SU-DHL-6 (cell line): ENCODE measurements around the gene OR2F1.

ENCODE experiments used
- H2AFZ ChIP-seq: fragments of 200-600 bp; sonication (generic); 2 replicates; pipeline ENCODE4 v1.6.1; 2014; ENCODE audit warnings: low read depth, mild to moderate bottlenecking, moderate library complexity, mixed read lengths, antibody characterized with exemption, low read length; ENCODE audit not compliant: severe bottlenecking
- H3F3A ChIP-seq: fragments of 200-600 bp; shearing (Covaris generic); 2 replicates; pipeline ENCODE4 v1.6.0; 2016; ENCODE audit warnings: antibody characterized with exemption, mild to moderate bottlenecking; ENCODE audit not compliant: insufficient read depth
- H3K27ac ChIP-seq: fragments of 200-600 bp; sonication (generic); 2 replicates; pipeline ENCODE4 v1.5.1; 2016; ENCODE audit warnings: low read depth, mild to moderate bottlenecking, low read length, moderate library complexity, mixed read lengths
- H3K27me3 ChIP-seq: fragments of 200-600 bp; sonication (generic), shearing (Covaris generic); 2 replicates; pipeline ENCODE4 v1.6.0; 2014; ENCODE audit warnings: mild to moderate bottlenecking, low read length
- H3K36me3 ChIP-seq: fragments of 200-600 bp; sonication (generic); 2 replicates; pipeline ENCODE4 v1.6.1; 2014; ENCODE audit warnings: mild to moderate bottlenecking, low read length, mixed read lengths
- H3K4me2 ChIP-seq: fragments of 300-600, 200-600 bp; shearing (Covaris generic), sonication (generic); 2 replicates; pipeline ENCODE4 v1.6.0; 2014; ENCODE audit warnings: low read length, low read depth, mild to moderate bottlenecking; ENCODE audit not compliant: poor library complexity, severe bottlenecking
- H3K4me3 ChIP-seq: fragments of 200-600 bp; sonication (generic); 2 replicates; pipeline ENCODE4 v1.5.1; 2014; ENCODE audit warnings: antibody characterized with exemption, low read length, mild to moderate bottlenecking, mixed read lengths; ENCODE audit not compliant: insufficient read depth, poor library complexity, severe bottlenecking
- H3K79me2 ChIP-seq: fragments of 200-600 bp; sonication (generic); 2 replicates; pipeline ENCODE4 v1.6.1; 2014; ENCODE audit warnings: mild to moderate bottlenecking, low read length, moderate library complexity; ENCODE audit not compliant: insufficient read depth
- H3K9ac ChIP-seq: fragments of 200-600 bp; sonication (generic); 2 replicates; pipeline ENCODE4 v1.7.0; 2014; ENCODE audit warnings: mild to moderate bottlenecking, low read length
- H3K9me2 ChIP-seq: fragments of 200-600 bp; sonication (generic); replicated peaks from 2 replicates; pipeline ENCODE4 v1.6.1; 2014; ENCODE audit warnings: low read length; ENCODE audit not compliant: insufficient read depth
- H3K9me3 ChIP-seq: fragments of 200-600 bp; sonication (generic); 2 replicates; pipeline ENCODE4 v1.6.1; 2014; ENCODE audit warnings: low read length, mixed read lengths; ENCODE audit not compliant: insufficient read depth
- H4K20me1 ChIP-seq: fragments of 200-600 bp; sonication (generic); 2 replicates; pipeline ENCODE4 v1.6.1; 2014; ENCODE audit warnings: low read depth, mild to moderate bottlenecking, antibody characterized with exemption, low read length, moderate library complexity, mixed read lengths
- CTCF ChIP-seq: fragments of 200-600 bp; sonication (generic); IDR thresholded peaks from one replicate; pipeline ENCODE4 v1.5.1; 2017; ENCODE audit warnings: antibody characterized with exemption, mild to moderate bottlenecking, low read length, moderate library complexity; ENCODE audit not compliant: insufficient read depth, poor library complexity, severe bottlenecking
- EZH2phosphoT487 ChIP-seq: fragments of 200-600 bp; sonication (generic), shearing (Covaris generic); conservative IDR thresholded peaks from 2 replicates; pipeline ENCODE4 v1.6.1; 2018; ENCODE audit warnings: mild to moderate bottlenecking, antibody characterized with exemption, low read length, moderate library complexity, mixed read lengths

Gene OR2F1

DNA sequence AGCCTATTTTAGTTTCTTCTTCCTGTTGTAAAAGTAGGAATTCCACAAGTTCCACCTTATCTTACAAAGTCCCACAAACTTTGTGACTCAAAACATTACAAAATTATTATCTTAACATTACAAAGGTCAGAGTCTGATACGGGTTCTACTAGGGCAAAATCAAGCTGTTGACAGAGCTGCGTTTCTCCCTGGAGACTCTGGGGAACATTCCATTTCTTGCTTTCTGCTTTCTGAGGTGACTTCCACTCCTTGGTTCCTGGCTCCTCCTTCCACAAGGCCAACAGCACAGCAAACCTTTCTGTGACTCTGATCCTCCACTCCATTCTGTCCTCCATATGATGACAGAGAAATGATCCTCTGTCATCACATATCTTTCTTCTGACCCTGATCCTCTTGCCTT is 10.6 kb downstream of the OR2F1 start:
- Histone ChIP-seq H3K27ac (no peak overlapping the region), H3K36me3 (no peaks in the 10 kb centered on the region), H3K9me3 (no peaks in the 10 kb centered on the region), H3K4me2 (no peak overlapping the region), H3K9me2 (no peaks in the 10 kb centered on the region; the same call in 1 of the 2 replicates), H3K79me2 (no peaks in the 10 kb centered on the region), H3K9ac (no peak overlapping the region), H3K4me3 (no peak overlapping the region), H3K27me3 (no peaks in the 10 kb centered on the region), H4K20me1 (no peaks in the 10 kb centered on the region), H3F3A (no peaks in the 10 kb centered on the region), H2AFZ (no peak overlapping the region)
- TF ChIP-seq CTCF = no peak

GRCh38 chr7:143967398-143967797 is 12.8 kb downstream of the OR2F1 start:
- Histone ChIP-seq H3F3A (no peaks in the 10 kb centered on the region), H3K9ac (no peak overlapping the region), H2AFZ (no peak overlapping the region), H3K9me3 (no peaks in the 10 kb centered on the region), H3K9me2 (no peaks in the 10 kb centered on the region; the same call in 1 of the 2 replicates), H3K27ac (no peak overlapping the region), H3K4me3 (no peak overlapping the region), H3K36me3 (no peaks in the 10 kb centered on the region), H3K27me3 (no peaks in the 10 kb centered on the region), H3K4me2 (no peak overlapping the region), H4K20me1 (no peaks in the 10 kb centered on the region), H3K79me2 (no peaks in the 10 kb centered on the region)
- TF ChIP-seq EZH2phosphoT487 (no peak), CTCF (no peak)

DNA sequence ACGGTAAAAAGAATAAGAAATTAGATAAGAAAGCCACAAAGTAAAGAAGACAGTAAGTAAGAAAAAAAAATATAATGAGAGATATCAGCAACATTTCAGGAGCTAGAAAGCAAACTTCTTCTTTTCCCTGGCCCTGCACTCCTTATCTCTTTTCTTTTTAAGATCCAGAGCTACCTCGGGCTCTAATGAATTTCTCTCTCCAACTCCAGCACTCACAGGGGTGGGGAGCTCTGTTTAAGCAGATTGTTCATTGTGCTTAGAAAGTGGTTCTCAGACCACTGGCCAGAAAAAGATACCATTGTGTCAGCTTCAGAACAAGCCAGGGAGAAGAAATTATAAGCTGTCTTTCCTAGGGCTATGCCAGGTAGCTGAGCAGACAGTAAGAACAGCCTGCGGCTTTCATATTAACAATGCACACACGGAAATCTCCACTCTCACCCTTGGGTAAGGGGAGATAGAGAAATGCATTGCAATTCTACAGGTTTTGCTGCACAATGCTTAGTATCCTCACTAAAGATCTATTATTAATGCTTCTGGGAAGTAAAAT is 19.3 kb downstream of the OR2F1 start:
- no peaks in the 10 kb centered on the region for H3K79me2 ChIP-seq
- H3K36me3 ChIP-seq = no peaks in the 10 kb centered on the region
- H3K27me3 ChIP-seq = no peaks in the 10 kb centered on the region
- no peak overlapping the region for H3K4me3 ChIP-seq
- no peak overlapping the region for H3K27ac ChIP-seq
- H3K4me2 ChIP-seq = no peak overlapping the region
- H3K9me3 ChIP-seq = no peaks in the 10 kb centered on the region
- H3K9ac ChIP-seq = no peak overlapping the region
- TF ChIP-seq EZH2phosphoT487 (no peak), CTCF (no peak)
- H3F3A ChIP-seq = no peaks in the 10 kb centered on the region
- no peaks in the 10 kb centered on the region for H4K20me1 ChIP-seq
- no peak overlapping the region for H2AFZ ChIP-seq
- H3K9me2 ChIP-seq = no peaks in the 10 kb centered on the region
